HG02610 (cell line): Measurements from ENCODE around the gene INO80.
"Not testable (repeated sequence)": the region's sequence is repeated elsewhere in the genome, so short reads cannot be mapped to it uniquely, and the experiment has no call there.

ENCODE experiments used
- ATAC-seq: cut with Tn5 transposase; IDR thresholded peaks from one replicate; pipeline ENCODE4 v1.9.1; 2021; ENCODE audit warnings: mild to moderate bottlenecking, moderate library complexity; ENCODE audit not compliant: unreplicated experiment

The INO80 gene

DNA sequence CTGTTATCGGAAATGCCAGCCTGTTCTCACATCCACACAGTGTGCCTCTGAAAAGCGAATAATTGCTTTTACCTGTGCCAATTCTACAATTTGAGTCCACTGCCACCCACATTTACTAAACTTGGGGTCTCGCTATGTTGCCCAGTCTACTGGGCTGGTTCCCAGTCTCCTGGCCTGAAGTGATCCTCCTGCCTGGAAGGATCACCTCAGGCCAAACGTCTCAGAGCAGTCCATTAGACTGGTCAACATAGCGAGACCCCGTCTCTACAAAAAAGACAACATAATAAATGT lies 827 bp upstream of the INO80 start:
- ATAC-seq: no peak

DNA sequence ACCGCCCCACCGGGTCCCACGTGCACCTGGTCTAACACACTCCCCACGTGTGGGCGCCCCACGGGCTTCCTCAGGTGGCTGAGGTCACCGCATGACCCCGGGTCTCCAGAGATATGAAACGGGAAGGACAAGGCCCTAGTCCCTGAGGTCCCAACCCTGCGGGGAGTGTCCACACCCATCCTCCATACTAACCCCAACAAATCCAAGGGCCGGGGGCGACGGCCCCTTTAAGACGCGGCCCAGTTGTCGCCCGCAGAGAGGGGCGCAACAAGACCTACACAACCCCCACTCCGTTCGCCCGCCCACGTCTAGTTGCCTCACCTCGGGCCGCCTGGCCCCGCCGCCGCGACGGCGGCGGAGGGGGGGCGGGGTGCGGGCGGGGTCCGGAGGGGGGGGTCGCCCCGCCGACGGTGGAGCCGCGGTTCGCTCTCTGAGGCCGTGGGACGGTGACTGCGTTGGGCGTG lies 396 bp downstream of the INO80 start:
- ATAC-seq: peak; percentile 31

DNA sequence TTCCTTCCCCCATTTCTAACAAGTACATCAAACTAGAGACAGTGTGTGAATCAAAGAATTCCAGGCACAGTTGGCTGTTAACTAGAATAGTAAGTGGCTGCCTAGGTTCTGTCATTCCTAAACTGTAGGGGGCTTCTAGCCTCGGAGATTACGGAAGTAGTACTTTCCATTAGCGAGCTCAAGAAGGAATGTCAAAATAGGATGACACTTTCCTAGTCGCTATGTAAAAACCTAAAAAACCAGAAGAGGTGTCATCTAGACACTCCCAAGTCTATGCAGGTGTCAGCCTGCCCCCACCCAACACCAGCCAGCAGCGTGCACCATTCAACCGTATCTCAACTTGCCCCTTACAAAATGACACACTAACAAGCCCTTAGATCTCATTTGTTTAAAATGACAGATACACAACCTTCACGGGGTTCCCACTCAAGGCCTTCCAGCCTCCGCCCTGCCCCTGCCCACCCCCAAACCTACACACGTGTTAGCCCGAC lies 874 bp downstream of the INO80 start:
- peak; percentile 47 for ATAC-seq

DNA sequence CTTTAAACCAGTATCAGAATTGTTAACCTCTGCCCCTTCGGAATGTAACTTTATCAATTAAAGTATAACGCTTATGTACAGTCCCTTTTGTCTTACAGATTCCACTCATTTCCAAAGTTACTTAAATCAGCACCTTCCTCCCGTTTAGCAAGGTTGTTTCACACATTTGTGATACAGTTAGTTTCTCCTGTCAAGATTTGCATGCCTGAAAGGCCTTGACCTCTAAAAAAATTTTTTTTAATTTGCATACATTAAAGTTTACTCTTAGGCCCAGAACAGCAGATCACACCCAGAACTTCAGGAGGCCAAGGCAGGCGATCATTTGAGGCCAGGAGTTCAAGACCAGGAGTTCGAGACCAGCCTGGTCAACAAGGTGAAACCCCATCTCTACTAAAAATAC lies 9.1 kb downstream of the INO80 start:
- no peak for ATAC-seq

DNA sequence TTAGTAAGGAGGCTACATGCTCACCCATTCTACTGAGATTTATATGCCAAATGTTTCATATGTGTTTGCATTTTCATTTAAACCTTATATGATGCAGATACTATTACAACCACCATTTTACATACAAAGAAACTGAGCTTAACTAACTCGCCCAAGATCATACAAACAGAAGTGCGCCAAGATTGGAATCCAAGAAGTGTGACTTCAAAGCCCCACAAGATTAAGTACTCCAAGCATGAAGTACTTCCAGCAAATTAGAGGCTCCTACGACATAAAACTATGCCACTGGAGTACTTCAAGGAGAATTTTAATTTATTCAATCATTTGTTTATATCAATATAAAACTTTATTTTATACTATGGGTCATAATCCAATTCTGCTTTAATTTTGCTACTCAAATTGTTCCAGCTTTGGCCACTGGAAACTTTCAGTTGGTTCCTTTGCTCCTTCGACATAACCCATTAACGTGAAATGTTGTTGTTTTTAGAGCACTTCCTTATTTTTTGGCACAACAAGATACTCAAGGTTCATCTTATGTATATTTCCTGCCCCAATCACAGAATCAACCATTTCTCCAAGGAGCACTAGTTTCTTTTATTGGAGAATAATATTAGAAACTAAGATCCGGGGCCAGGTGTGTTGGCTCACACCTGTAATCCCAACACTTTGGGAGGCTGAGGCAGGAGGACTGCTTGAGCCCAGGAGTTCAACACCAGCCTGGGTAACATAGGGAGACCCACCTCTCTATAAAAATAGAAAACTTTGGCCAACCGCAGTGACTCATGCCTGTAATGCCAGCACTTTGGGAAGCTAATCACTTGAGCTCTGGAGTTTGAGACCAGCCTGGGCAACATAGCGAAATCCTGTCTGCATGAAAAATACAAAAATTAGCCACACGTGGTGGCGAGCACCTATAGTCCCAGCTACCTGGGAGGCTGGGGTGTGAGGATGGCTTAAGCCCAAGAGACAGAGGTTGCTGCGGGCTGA lies 10.4 kb downstream of the INO80 start:
- ATAC-seq: no peak

DNA sequence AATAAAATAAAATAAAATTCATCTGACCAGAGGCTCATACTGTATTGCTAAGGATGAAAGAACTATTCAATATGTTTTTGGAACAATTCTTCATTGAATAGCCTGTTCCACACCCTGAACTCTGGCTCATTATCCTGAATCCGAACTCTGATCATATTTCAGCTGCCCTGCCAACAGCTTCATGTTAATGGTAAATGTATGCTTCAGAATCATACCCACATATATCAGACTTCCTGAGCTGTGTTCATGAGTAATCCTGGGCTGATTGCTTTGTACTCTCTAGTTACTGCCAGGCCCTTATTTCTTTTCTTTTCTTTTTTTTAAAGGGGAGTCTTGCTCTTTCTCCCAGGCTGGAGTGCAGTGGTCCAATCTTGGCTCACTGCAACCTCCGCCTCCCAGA lies 11.8 kb downstream of the INO80 start:
- ATAC-seq: no peak

DNA sequence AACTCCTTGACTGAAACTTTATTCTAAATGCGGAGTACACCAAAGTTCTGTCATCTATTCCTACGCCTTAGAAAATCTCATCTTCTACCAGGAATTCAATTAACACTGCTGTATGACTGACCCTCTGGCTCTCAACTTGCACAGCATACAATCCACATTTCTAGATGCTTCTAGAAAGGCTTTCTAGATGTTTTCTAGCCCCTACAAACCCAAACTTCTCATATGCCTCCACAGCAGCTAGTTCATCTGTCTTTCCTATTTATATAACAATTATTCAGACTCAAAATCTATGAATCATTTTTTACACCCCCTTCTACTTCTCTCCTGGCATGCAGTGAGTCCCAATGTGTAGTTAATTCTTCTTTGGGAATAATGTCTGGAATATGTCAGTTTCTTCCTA lies 13.2 kb downstream of the INO80 start:
- no peak for ATAC-seq

DNA sequence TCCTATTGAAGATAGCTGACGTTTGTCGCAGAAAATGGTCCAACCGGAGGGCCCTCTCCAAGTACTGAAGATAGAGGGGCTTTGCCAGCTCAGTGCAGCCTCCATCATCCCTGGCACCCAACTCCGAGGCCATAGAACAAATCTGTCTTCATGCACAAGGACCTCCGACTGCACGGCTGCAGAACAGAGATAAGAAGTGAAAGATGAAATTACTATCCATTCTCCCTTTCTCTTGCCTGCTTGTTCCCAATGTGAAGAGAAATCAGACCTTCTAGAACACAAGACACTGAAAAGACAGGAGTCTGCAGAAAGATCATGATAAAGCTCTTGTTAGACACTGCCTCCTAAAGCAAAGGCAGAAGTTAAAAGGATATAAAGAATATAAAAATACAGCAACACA lies 19.9 kb downstream of the INO80 start:
- no peak for ATAC-seq

DNA sequence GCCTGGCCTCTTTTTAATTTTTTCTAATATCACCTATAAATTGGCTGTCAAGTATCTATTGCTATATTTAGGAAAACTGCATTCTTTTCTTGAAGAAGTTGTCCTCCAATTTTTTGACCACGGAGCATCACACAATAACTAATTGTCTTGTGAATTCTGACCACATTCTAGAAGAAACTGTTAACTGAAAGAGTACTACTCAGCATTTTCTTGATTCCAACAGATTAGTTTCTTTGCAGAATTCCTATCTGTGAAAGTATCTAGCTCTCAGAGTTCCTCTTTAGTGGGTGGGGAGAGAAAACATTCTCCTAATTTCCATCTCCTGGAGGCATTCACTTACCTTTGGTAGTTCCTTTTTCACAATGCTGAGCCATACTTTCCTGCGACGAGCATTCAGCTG lies 31.1 kb downstream of the INO80 start:
- ATAC-seq: no peak

DNA sequence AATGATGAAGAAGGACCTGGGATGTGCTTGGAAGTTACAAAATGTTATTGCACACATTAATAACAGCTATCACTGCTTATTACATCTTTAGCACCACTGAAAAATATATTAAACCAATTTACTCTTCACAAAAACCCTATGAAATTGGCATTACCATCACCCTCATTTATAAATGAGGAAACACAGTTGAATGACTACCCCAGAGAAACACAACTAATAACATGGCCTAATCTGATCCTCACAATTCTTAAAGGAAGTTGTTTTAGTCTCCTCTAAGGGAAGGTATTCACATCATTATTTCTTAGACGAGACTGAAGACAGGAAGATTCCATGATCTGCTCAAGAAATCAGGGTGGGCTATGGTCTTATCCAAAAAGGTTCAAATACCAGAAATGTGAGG lies 35.9 kb downstream of the INO80 start:
- ATAC-seq: no peak

DNA sequence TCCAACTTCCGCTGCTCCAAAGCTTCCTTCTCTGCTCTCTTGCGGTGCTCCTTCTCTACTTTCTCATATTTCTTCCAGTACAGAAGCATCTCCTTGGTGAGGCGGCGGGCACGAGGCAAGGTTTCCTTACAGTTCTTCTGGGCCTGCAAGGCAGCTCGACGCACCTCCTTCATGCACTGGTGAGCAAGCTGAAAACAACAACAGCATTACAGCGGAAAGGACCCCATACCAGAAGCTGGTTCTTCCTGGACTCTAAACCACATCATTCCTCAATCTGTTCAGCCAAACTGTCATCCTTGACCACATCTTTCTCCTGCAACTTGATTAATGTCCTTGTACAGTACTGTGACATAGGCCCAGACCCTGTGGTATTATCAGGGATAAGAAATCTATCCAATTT lies 36.4 kb downstream of the INO80 start:
- no peak for ATAC-seq

DNA sequence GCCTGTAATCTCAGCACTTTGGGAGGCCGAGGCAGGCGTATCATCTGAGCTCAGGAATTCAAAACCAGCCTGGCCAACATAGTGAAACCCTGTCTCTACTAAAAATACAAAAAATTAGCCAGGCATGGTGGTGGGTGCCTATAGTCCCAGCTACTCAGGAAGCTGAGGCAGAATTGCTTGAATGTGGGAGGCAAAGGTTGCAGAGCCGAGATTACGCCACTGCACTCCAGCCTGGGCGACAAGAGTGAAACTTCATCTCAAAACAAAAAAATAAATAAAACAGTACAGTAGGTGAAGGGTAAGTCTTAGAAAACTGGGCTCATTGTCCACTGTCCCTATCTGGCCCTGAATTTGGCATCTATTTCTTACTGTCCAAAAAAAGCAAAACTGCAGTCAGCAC lies 37.2 kb downstream of the INO80 start:
- ATAC-seq: not testable (repeated sequence)

DNA sequence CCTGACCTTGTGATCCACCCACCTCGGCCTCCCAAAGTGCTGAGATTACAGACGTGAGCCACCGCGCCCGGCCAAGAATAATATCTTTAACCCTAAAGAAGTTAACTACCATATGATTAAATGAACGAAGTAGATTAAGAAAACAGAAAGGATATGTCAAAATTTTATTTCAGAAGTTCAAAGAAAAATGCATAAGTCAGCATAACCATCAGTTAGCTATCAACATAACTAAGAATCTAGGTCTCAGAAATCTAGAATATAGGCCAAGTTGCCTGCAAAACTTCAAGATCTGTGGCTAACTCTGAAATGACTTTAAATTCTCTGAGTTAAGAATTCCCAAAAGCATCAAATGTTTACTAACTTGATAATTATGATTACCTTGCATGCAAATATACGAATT lies 38.0 kb downstream of the INO80 start:
- no peak for ATAC-seq

DNA sequence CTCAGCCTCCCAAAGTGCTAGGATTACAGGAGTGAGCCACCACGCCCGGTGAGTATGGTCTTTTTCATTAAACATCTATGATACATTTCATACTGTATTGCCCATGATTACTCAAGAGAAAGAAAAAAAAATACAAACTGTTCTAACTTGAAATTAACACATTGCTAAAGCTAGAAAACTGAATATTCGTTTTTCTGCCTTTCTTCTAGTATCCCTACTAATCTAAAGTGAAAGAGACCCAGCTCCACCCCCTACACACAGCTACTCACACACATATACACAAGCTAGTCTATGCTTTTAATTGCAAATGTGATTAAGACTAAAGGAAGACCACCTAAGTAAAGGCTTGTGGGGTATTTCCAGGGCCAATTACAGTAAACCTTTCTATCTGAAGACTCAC lies 43.1 kb downstream of the INO80 start:
- no peak for ATAC-seq

DNA sequence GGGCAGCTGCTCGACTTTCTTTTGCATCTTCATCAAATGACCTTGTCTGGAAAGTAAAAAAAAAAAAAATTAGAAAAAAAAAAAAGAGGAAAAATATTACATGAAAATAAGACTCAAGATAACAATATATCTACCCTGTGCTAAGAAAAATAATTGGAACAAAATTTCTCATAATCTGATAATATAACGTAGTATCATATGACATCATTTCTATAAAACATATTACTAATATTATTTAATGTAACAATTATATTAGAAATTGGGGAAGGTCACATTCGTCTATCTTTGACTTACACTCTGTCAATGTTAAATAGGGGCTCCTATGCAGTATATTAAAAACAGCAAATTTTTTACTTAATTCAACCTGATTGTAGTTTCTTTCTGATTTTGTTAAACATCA lies 44.1 kb downstream of the INO80 start:
- ATAC-seq: no peak

DNA sequence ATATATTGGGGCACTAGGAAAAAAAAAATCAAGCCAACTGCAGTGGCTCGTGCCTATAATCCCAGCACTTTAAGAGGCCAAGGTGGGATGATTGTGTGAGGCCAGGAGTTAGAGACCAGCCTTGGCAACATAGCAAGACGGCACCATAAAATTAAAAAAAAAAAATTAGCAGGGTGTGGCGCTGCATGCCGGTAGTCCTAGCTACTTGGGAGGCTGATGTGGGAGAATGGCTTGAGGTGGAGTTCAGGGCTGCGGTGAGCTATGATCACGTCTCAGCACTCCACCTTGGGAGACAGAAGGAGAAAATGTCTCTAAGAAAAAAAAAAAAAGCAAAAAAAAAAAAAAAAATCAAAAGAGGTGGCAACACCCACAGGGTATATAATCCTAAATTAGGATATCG lies 49.6 kb downstream of the INO80 start:
- no peak for ATAC-seq

DNA sequence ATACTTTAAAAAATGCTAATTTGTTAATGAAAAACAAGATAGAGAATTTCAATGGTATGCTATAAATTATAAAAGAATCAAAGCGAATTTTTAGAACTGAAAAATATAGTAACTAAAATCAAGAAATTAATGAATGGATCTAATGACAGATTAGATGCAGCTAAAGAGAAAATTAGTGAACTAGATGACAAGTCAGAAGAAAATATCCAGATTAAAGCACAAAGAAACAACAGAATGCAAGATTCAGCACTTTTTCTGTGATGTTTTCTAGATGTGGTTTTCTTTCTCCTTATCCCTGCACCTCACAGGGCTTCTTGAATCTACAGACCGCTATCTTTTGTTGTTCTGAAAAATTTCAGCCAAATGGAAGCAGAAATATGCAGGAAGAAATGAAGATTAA lies 54.4 kb downstream of the INO80 start:
- no peak for ATAC-seq

DNA sequence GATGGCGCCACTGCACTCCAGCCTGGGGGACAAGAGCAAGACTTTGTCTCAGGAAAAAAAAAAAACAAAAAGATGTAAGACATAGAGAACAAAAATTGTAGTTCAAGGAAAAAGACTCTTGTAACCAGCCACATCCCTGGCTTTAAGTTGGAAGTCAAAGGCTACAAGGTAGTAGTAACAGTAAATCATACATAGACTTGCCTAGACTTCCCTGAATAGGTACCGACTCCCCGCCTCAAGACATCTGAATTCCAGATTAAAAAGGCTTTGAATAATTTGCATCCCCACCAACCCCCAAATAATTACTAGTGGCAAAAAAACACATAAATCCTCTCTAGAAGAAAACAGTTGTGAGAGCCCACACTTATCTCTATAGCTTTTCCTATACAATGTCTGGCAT lies 55.6 kb downstream of the INO80 start:
- ATAC-seq: no peak

DNA sequence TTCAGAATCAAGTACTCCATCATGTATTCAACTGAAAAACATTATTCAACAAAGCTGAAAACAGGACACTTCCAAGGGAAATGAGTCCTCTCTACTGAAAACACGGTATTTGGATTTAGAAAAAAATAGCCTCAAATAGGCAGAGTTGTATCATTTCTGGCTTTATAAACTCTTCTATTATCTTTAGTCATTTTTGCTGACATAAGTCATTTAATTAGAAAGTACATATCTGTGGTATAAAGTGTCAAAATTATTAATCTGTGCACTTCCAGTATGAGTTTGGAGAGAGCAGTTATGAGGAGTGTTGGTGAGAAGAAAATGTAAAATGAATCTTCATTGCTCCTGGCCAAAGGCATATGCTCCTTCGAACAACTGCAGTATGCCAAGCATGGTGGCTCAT lies 59.3 kb downstream of the INO80 start:
- ATAC-seq: no peak

DNA sequence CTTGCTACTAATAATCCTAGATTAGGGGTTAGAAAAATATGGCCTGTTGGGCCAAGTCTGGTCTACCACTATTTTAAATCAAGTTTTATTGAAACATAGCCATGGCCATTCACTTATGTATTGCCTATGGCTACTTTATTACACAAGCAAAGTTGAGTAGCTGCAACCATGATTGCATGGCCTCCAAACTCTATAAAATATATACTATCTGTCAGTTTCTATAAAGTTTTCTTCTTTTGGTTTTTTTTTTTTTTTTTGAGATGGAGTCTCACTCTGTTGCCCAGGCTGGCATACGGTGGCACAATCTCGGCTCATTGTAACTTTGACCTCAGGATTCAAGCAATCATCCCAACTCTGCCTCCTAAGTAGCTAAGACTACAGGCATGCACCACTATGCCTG lies 60.4 kb downstream of the INO80 start:
- ATAC-seq: no peak

DNA sequence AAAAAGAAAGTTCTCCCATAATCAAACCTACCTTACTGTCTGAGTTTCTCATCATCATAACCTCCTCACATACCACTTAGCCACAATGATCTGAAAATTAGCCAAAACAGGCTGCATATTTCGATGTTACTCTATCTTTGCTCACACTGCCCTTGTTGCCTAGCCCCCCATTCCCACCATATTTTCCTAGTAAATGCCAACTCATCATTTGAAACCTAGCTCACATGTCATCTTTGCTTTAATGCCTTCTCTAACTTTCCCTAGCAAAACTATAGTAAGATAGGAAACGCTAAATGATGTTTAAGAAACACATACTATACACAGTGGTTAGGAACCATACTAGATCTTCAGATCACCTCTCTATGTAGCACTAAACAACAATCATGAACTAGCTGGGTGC lies 64.9 kb downstream of the INO80 start:
- ATAC-seq: no peak

DNA sequence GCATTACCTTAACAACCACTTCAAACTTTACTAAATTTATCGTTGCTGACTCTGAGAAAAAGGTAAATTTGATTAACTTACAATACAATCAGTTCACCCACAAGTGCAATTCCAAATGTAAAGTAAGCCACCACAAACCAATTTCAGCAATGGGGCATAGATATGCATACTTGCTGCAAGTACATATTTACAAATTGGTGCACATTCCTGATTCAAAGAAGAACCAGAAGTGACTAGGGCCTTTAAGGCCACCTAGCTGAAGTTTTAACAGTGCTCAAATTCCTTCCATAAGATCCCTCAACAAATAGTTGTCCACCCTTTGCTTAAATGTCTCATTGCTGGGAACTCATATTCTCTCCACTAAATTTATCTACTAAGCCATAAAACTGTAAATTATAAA lies 67.2 kb downstream of the INO80 start:
- ATAC-seq: no peak

DNA sequence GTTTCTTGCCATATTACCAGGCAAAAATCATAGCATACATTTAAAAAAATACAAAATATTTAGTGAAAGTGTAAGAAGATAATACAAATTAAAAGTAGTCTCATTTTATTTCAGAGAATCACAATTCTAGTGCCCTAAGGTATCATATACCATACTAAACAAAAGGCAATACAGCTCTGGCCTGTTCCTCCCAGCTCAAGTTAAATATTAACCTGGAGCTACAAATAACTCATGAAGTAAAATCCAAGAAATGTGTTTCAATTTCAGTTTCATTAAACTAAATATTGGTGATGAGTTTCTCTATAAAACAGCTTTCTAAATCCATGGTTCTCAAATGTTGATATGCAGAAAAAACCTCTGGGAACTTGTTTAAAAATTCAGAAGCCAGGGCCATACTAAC lies 67.7 kb downstream of the INO80 start:
- no peak for ATAC-seq
